HG02798 (cell line): Measurements from ENCODE around the gene C20orf173.
"Not testable (repeated sequence)": the region's sequence is repeated elsewhere in the genome, so short reads cannot be mapped to it uniquely, and the experiment has no call there.

Experiments used
- ATAC-seq: cut with Tn5 transposase; IDR thresholded peaks from one replicate; pipeline ENCODE4 v1.9.1; 2021; ENCODE audit warnings: mild to moderate bottlenecking; ENCODE audit not compliant: unreplicated experiment, poor library complexity

C20orf173 gene, protein sequence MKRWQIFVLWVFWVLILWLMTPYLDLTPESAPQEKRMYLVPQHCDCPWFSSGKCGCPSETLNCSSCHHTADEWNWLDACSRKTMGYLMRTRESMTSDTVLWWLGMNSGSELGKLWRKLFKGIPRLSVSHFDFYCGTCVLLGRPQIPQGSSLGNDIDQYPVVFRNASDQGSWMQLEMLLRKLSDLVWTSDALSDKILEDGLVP

DNA sequence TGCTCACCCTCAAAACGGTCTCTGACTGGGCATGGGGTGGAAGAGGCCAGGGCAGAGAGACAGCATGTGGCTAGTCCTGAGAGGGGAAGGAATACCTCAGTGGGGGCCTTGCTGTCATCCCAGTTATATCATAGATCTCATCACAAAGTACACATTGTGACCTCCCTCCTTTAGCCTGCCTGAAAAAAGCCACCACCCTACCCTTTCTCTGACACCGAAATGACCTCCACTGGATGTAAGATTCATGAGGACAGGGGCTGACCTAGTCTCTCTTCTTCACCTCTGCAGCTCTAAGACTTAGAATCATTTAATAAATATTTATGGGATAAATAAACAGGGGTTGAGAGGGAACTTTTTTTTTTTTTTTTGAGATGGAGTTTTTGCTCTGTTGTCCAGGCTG lies at the start of gene C20orf173:
Gene C20orf173, minus strand, starts transcription at position 101 of the 400 bp plus-strand sequence. CDS start 279 bp downstream, outside the sequence.
- no peak for ATAC-seq

DNA sequence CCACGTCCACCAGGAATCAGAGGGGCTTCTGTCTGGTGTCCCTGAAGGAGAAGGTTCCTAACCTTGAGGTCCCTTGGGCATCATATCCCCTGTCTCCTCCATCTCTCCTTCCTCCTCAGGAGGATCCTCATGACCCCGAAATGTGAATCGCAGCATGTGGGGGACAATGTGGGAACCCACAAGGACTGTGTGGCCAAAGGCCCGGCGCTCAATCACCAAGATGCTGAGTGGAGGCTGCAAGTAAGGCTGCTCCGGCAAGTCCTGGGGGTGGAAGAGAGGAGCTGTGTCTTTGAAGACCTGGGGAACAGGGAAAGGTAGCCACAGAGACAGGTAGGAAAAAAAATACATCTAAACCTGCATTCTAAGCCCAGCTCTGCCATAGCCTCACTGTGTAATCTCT lies 49.7 kb upstream of the C20orf173 start:
- no peak for ATAC-seq

DNA sequence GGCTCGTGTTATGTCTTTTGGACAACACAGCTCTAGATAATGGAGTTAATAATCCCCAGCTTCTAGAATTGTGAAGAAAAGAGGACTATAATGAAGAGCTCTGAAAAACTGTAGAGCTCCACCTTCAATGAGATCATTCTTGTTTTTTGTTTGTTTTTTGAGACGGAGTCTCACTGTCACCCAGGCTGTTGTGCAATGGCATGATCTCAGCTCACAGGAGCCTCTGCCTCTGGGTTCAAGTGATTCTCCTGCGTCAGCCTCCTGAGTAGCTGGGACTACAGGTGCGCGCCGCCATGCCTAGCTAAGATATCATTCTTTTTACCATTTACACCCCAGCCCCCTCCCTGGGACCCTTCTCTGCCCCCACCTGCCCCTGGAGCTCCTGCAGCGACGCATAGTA lies 49.0 kb upstream of the C20orf173 start:
- no peak for ATAC-seq

DNA sequence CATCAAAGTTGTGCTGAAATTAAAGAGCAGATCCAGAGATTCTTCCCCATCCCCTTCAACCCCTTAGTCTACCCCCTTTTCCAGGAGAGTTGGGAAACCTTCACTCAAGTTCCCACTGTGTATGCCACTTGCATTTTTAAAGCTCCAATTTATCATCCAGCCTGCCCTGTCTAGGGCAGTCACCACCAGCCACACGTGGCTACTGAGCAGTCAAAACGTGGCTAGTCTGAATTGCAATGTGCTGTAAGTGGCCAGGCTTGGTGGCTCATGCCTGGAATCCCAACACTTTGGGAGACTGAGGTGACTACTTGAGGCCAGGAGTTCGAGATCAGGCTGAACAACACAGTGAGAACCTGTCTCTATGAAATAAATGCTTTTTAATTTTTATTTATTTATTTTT lies 47.4 kb upstream of the C20orf173 start:
- ATAC-seq: no peak

DNA sequence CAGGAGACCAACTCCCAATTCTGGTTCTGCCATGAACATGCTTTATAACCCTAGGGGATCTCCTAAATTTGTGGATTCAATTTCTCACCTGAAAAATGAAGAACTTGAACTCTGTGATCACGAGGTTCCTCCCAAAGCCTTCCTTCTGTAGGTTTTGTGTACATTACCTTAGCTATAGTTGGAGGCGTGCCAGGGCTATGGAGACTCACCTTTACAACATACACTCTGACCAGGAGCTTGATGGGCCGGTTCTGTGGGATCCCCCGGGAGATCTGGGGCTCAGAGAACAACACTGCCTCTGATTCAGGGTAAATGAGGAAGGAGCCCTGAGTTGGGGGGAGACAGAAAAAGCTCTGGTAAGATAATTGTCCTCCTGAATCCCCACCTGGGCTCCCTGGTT lies 46.5 kb upstream of the C20orf173 start:
- ATAC-seq: no peak

DNA sequence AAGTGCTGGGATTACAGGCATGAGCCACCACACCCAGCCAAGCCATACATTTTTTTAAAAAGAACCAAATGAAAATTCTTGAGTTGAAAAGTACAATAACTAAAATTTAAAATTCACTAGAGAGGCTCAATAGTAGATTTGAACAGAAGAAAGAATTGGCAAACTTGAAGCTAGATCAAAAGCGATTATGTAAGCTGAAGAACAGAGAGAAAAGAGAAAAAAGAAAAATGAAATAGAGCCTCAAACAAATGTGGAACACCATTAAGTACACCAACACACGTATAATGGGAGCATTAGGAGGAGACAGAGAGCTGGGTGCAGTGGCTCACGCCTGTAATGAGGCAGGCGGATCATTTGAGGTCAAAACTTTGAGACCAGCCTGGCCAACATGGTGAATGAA lies 43.4 kb upstream of the C20orf173 start:
- no peak for ATAC-seq

DNA sequence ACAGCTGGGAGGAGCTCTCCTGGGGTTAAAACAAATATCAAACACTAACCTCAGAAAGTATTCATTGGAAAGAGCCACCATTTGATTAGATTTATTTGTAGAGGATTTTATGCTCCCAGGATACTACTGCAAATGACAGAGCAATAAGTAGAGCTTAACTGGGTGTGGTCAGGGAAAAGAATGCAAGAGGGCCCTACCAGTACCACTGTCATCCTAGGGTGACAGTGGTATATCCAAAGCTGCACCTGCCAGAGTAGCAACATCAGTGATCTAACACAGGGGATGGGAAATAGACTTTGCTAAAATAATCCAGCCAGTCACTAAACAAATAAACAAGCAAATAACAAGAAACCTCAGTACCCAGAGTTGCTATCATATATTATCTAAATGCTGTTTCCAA lies 42.1 kb upstream of the C20orf173 start:
- ATAC-seq: no peak

DNA sequence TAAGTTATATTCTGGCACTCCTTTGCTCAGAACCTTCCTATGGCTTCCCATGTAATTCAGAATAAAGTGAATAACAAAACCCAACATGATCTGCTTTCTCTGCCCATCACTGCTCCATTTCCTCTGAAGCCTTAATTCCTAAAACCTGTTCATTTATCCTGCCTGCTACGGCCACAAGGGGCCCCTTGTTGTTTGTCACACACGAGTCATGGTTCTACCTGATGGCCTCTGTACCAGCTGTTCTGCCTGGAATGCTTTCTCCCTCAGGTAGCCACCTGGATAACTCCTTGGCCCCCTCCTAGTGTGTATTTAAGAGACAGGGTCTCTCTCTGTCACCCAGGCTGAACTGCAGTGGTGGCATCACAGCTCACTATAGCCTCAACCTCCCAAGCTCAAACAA lies 39.2 kb upstream of the C20orf173 start:
- no peak for ATAC-seq

DNA sequence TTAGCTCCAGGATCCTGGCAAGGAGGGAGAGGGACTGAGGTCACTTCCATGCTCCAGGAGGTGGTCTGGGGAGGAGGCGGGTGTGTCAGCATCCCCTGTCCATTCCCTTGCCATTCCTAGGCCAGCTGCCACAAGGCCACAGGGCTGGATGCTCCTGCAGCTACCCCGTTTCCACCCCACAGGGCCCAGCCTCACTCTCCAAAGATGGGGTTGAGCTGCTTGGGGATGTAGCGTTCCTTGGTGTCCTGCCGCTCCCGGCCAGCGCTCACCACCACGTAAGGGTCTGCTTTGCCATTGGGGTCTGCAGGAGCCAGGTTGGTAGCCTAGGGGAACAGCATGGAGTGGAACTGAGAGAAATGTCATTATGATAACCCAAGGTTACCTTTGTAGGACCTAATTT lies 35.5 kb upstream of the C20orf173 start:
- ATAC-seq: no peak

DNA sequence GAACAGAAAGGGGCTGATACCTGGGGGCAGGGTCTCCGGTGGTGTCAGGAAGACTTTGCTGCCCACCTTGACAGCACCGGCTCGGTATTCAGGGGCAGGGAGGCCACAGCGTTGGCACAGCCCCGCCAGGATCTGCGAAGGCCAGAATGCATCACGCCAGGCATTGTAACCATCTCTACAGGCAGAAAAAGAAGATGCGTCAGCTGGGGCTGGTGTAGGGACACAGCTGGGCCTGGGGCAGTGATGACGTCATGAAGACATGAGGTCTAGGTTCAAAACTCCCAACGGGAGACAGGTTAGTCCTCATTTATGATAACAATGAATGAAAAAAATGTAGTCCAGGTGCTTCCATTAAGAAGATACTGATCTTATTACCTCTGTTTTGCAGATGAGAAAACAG lies 34.4 kb upstream of the C20orf173 start:
- ATAC-seq: no peak

DNA sequence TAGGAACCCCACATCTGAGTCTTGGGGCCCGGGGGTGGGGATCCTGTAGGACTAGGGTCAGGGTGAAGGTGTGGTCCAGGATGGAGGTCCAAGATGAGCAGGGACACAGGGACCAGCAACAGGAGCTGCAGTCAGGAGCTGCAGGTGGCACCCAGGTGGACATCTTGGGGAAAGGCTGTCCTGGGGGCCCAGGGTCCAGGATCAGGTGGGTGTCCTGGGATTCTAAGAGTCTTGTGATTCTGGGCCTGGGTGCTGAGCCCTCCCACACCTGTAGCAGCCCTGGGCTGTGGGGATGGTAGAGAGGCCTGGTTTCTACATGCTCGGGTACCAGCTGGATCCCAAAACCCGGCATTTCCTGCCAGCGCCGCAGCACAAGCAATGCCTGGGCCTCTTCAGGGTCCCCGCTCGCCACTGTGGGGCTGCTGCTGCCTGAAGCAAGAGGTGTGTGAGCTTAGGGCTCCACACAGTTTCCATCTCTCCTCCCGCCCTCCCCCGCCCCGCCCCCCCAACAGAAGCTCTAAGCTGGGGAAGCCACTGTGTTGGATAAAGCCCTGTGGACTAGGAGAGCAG lies 33.2 kb upstream of the C20orf173 start:
- no peak for ATAC-seq

DNA sequence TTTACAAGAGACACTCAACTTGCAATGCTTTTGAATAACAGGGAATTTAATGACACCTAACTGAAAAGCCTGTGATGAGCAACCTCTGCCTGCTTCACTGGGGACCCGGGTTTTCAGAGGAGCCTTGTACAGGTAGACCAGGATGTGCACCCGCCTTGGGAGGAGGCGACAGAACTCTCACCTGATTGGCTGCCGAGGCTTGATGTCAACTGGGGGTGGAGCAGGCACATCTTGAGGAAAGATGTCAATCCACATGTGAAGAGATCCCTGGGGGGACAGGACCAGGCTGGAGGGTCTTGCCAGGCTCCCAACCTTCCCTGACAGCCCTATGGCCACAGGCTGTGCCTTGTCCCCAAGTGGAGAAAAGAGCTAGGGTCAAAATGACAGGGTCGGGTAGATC lies 32.2 kb upstream of the C20orf173 start:
- ATAC-seq: no peak

DNA sequence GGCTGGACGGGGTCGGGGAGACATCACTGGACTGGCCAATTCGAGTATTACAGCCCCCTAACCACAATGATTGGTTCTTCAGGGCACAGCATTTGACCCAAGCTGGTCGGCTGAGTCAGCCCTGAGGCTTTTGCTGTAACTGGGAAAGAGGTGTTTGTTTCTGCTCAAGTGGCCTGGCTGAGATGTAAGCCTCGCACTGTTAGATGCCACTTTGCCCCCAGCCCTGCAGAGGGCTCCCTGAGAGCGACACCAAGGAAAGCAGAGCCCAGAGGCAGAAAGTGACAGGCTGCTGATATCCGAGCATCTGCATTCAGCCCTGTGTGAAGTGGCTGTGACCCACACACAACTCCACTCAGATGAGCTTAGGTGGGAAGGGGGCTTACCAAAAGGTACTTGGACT lies 31.8 kb upstream of the C20orf173 start:
- no peak for ATAC-seq

DNA sequence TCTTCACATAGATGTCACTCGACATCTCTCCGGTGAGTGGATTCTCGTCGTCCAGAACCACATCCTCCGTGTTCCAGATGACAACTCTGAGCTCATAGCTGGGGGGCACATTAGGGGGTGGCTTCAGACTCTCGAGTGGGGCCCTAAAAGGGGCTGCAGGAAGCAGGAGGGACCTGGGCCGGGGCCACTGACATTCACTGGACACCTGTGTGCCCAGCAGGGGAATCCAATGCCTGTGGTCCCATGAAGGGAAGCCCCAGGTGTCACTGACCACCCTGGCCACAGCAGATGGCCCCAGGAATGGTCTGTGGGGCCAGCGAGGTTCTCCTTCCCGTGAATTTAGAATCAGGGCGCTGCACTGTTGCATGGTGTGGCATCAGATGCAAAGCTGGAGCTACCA lies 31.1 kb upstream of the C20orf173 start:
- no peak for ATAC-seq

DNA sequence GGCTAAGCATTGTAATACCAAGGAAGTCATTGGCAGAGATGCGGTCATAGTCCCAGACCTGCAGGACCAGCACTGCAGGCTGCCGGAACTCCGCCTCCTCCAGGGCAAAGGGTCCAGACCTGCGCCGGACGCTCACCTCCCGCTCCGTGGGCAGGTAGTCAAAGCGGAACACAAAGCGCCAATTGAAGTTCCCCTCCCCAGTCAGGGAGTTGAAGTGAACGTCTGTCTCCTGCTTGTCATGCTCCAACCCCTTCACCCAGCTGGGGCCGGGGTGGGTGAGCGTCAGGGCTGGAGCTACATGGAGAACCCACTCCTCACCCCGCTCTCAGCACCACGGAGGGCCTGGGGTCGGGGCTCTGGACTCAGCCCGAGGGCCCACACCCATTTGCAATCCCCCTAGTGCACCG lies 30.7 kb upstream of the C20orf173 start:
- ATAC-seq: no peak

DNA sequence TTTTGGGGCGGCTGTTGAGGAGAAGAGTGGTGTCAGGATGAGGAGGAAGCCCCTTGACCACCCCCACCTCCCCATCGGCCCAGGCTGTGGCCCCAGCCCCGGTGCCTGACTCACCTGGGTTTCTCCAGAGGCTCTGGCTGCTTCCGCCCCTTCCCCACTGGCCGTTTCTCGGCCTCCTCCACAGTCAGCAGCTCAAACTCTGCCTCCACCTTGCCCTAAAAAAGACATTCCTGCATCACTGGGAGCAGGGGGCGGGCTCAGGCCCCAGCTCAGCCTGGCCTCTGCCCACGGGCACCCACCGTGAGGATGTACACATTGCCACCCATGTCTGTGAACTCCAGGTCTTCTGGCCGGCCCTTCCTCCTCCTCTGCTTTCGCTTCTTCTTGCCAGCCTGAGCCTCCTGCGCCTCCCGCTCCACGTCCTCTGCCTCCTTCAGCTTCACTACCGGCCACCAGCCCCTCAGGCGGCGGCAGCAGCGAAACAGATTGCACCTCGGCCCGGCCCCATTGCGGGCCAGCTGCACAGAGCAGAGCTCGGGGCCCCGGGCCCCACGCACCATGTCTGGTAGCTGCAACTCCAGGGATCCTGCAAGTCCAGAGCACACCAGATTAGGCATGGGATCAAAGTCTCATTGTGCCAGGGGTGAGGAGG lies 29.7 kb upstream of the C20orf173 start:
- no peak for ATAC-seq

DNA sequence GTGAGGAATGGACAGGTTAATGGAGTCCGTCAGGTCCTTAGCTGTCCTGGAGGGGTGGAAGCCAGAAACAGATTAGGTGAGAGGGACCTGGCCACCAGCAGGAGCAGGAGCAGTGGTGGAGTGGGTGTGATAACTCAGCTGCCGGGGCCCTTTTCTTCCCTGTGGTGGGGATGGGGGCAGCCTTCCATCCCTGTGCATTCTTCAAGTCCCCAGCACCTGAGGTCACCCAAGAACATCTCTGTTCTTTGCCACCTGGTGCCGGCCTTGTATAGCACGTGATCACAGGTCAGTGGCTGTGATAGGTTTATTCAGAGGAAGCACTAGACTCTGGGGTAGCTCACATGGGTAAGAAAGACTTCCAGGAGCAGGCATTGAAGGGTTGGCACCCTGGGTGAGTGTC lies 29.0 kb upstream of the C20orf173 start:
- ATAC-seq: no peak

DNA sequence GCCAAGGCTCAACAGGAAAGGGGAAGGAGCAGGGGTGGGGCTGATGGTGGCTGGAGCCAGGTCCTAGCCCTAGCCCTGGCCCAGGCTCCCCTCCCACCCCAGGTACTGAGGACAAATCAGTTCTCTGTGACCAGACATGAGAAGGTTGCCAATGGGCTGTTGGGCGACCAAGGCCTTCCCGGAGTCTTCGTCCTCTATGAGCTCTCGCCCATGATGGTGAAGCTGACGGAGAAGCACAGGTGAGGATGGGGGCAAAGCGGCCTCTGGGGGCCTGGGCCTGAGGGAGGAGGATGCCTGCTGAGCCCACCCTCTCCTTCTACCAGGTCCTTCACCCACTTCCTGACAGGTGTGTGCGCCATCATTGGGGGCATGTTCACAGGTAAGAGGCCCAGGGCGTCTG lies 27.4 kb upstream of the C20orf173 start:
- no peak for ATAC-seq

DNA sequence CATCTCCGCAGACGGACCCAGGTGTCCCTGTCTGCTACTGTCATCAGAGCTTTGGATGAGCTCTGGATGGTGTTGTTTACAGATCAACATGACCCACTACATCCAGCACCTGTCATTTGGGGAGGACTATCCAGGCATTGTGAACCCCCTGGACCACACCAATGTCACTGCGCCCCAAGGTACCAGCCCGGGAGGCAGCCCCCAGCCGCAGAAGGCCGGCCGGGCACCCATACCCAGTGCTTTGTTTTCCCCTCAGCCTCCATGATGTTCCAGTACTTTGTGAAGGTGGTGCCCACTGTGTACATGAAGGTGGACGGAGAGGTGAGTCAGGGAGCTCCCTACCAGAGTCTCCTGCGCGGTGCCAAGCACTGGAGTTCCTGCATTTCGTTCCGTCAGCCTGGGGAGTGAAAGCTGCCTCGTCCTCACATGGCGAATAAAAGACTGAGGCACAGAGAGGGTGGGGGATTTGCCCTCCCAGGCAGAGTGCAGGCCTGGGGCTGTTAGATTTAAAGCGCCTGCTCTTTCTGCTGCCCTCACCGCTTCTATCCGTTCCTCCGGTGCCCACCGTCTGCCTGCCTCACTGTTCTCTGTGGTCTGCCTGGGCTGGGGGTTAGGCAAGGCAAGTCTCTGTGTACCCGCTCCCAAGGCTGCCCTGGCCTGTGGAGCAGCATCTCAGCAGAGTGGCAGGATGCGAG lies 26.6 kb upstream of the C20orf173 start:
- ATAC-seq: no peak

DNA sequence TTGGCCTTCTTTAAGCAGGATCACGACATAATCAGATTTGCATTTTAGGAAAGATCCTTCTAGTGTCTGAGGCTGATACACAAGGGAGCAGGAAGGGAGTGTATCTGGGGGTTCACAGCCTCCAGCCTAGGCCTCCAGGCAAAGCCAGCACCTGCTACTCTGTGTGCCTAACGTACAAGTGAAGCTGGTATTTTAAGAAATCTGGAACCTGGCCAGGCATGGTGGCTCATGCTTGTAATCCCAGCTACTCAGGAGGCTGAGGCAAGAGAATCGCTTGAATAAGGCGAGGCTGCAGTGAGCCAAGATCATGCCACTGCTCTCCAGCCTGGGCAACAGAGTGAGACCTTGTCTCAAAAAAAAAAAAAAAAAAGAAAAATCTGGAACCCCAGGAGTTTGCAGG lies 26.0 kb upstream of the C20orf173 start:
- not testable (repeated sequence) for ATAC-seq

DNA sequence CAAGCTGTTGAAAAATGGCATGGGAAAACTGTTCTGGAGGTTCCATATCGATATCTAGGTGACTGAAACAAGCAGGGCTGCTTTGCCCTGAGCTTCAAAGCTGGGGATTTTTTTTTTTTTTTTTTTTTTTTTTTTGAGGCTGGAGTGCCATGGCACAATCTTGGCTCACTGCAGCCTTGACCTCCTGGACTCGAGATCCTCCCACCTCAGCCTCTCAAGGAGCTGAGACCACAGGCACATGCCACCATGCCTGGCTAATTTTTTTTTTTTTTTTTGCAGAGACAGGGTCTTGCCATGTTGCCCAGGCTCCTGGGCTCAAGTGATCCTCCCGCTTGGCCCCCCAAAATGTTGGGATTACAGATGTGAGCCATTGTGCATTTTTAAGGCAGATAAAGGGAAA lies 23.5 kb upstream of the C20orf173 start:
- ATAC-seq: no peak
